Vagina (tissue), 2 donors: ENCODE measurements around the gene TRIM65. TPM values are rescaled to one million over a fixed set of nuclear protein-coding genes. Genes with fewer than 3 reads are reported as not detected.
"Not testable (repeated sequence)": the region's sequence is repeated elsewhere in the genome, so short reads cannot be mapped to it uniquely, and the experiment has no call there.

Experiments
- DNase-seq, 2 donors: peaks; one replicate each; pipeline ENCODE4 v3.0.0-alpha.2; 2017; ENCODE audit errors: extremely low spot score in 2 of 2
- H3K27ac ChIP-seq: fragments of 200-600 bp; sonication (generic); one replicate; pipeline ENCODE4 v1.5.1; 2019
- H3K27me3 ChIP-seq: fragments of 200-600 bp; sonication (generic); one replicate; pipeline ENCODE4 v1.5.1; 2019
- H3K36me3 ChIP-seq, 2 donors: fragments of 200-600 bp; sonication (generic); one replicate each; pipeline ENCODE4 v1.5.1; 2017 to 2019
- H3K4me1 ChIP-seq: fragments of 200-600 bp; sonication (generic); one replicate; pipeline ENCODE4 v1.5.1; 2019
- H3K4me3 ChIP-seq, 2 donors: fragments of 200-600 bp; sonication (generic); 1 replicate in 1 of 2; 2 replicates in 1 of 2; pipeline ENCODE4 v1.5.1; 2016 to 2019
- H3K9me3 ChIP-seq: fragments of 200-600 bp; sonication (generic); one replicate; pipeline ENCODE4 v1.5.1; 2019
- CTCF ChIP-seq, 3 experiments: fragments of 450-650 bp in 2 of 3; fragments of 200-600 bp in 1 of 3; sonication (generic) in 1 of 3; IDR thresholded peaks; one replicate each; pipeline ENCODE4 v1.5.1; 2017 to 2019; ENCODE audit warnings: antibody characterized with exemption in 3 of 3, mild to moderate bottlenecking in 2 of 3, moderate library complexity in 2 of 3
- POLR2A ChIP-seq, 2 donors: fragments of 450-650 bp; IDR thresholded peaks; one replicate each; pipeline ENCODE4 v1.6.1; 2017; ENCODE audit warnings: antibody characterized with exemption in 2 of 2, mild to moderate bottlenecking in 2 of 2, moderate library complexity in 2 of 2
- POLR2AphosphoS5 ChIP-seq, 2 donors: sonication (generic); formaldehyde crosslinking; IDR thresholded peaks; one replicate each; pipeline ENCODE4 v1.9.0; 2017; ENCODE audit warnings: antibody characterized with exemption in 2 of 2, mild to moderate bottlenecking in 2 of 2, low read depth in 1 of 2; ENCODE audit not compliant: insufficient read depth in 1 of 2
- intact Hi-C: fragments of 100-400 bp; cut with DNase I; formaldehyde crosslinking; loops from one replicate; pipeline ENCODE4 v1.15.1; 2023
- total RNA-seq: library from RNA; depleted of rRNA; stranded (reverse); fragments of >200 nt; gene quantifications from one replicate; pipeline ENCODE4 v1.2.3, GENCODE V29; 2016

Gene TRIM65
- total RNA-seq, 1 donor from 2014 or later: 59.9 TPM

- no peaks in the 10 kb centered on the region for H3K27me3 ChIP-seq
- DNase-seq: no peak
- intact Hi-C loops: loop anchor here (5.0 kb wide), 1 partner anchor 44 kb away; no protein-coding TSS in a partner anchor
- H3K36me3 ChIP-seq: peaks cover 3 to 8% of the 10 kb centered on the region in 2 donors
- H3K9me3 ChIP-seq: no peaks in the 10 kb centered on the region
- TF ChIP-seq POLR2A (IDR thresholded peaks at IDR 0.05): no peak
- no peak for TF ChIP-seq CTCF (IDR thresholded peaks at IDR 0.05)
- TF ChIP-seq POLR2AphosphoS5 (IDR thresholded peaks at IDR 0.05; ENCODE audit: insufficient read depth in 1 of 2, low read depth in 1 of 2): no peak
- no peak overlapping the region for H3K27ac ChIP-seq
- H3K4me1 ChIP-seq: peaks cover 39% of the 10 kb centered on the region
- H3K4me3 ChIP-seq: no peak overlapping the region
These were observed 5.6 kb downstream of the TRIM65 start for GRCh38 chr17:75891022-75891604.

- Histone ChIP-seq H3K4me1 (peaks cover 22% of the 10 kb centered on the region), H3K4me3 (no peak overlapping the region), H3K27me3 (no peaks in the 10 kb centered on the region), H3K27ac (no peak overlapping the region), H3K9me3 (no peaks in the 10 kb centered on the region), H3K36me3 (peaks cover 3 to 8% of the 10 kb centered on the region in 2 donors)
- intact Hi-C loops: no loop called here
- no peak for DNase-seq
- no peak for TF ChIP-seq POLR2A (IDR thresholded peaks at IDR 0.05)
These were observed 7.3 kb downstream of the TRIM65 start for GRCh38 chr17:75889454-75889853.

- Histone ChIP-seq H3K4me1 (peaks cover 13% of the 10 kb centered on the region), H3K27ac (no peak overlapping the region), H3K4me3 (no peak overlapping the region), H3K36me3 (peaks cover 3 to 8% of the 10 kb centered on the region in 2 donors), H3K9me3 (no peaks in the 10 kb centered on the region), H3K27me3 (no peaks in the 10 kb centered on the region)
- intact Hi-C loops: no loop called here
- no peak for DNase-seq
- TF ChIP-seq POLR2AphosphoS5 (IDR thresholded peaks at IDR 0.05; ENCODE audit: insufficient read depth in 1 of 2, low read depth in 1 of 2) (no peak), CTCF (IDR thresholded peaks at IDR 0.05) (no peak), POLR2A (IDR thresholded peaks at IDR 0.05) (no peak)
These were observed 8.3 kb downstream of the TRIM65 start for GRCh38 chr17:75888484-75888883.

DNA sequence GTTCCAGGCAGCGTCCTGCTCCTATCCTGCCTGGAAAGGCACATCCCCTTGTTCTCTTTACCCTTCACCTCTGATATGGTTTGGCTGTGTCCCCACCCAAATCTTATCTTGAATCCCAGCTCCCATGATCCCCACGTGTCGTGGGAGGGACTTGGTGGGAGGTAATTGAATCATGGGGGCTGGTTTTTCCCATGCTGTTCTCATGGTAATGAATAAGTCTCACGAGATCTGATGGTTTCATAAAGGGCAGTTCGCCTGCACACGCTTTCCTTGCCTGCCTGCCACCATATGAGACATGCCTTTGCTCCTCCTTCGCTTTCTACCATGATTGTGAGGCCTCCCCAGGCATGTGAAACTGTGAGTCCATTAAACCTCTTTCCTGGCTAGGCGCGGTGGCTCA is 10.9 kb downstream of the TRIM65 start:
- H3K4me1 ChIP-seq, H3K9me3 ChIP-seq, H3K27me3 ChIP-seq, H3K36me3 ChIP-seq, intact Hi-C loops, DNase-seq, H3K27ac ChIP-seq, H3K4me3 ChIP-seq: not testable (repeated sequence)

- H3K4me3 ChIP-seq: no peak overlapping the region
- H3K4me1 ChIP-seq: peaks cover 6% of the 10 kb centered on the region
- H3K27ac ChIP-seq: no peak overlapping the region
- no peaks in the 10 kb centered on the region for H3K36me3 ChIP-seq
- DNase-seq: no peak
- no peaks in the 10 kb centered on the region for H3K9me3 ChIP-seq
- intact Hi-C loops: no loop called here
- TF ChIP-seq CTCF (IDR thresholded peaks at IDR 0.05): no peak
- no peak for TF ChIP-seq POLR2AphosphoS5 (IDR thresholded peaks at IDR 0.05; ENCODE audit: insufficient read depth in 1 of 2, low read depth in 1 of 2)
- TF ChIP-seq POLR2A (IDR thresholded peaks at IDR 0.05): no peak
- no peaks in the 10 kb centered on the region for H3K27me3 ChIP-seq
These were observed 11.3 kb downstream of the TRIM65 start for GRCh38 chr17:75885431-75885830.

GRCh38 chr17:75881678-75882454 is 14.9 kb downstream of the TRIM65 start:
- Histone ChIP-seq H3K27me3 (no peaks in the 10 kb centered on the region), H3K36me3 (no peaks in the 10 kb centered on the region), H3K4me1 (peaks cover 8% of the 10 kb centered on the region), H3K27ac (no peak overlapping the region), H3K4me3 (no peak overlapping the region), H3K9me3 (no peaks in the 10 kb centered on the region)
- intact Hi-C loops: no loop called here
- TF ChIP-seq POLR2AphosphoS5 (IDR thresholded peaks at IDR 0.05; ENCODE audit: insufficient read depth in 1 of 2, low read depth in 1 of 2) (no peak), CTCF (IDR thresholded peaks at IDR 0.05) (no peak), POLR2A (IDR thresholded peaks at IDR 0.05) (no peak)
- DNase-seq: no peak
